KMS-11 (cell line): ENCODE data around the gene MORN1.

Experiments used
- H2AFZ ChIP-seq: fragments of 200-600 bp; sonication (generic); 2 replicates; pipeline ENCODE4 v1.6.1; 2016; ENCODE audit warnings: antibody characterized with exemption, mixed run types, low read depth
- H3K27ac ChIP-seq: fragments of 200-600 bp; sonication (generic); 2 replicates; pipeline ENCODE4 v1.6.1; 2016; ENCODE audit warnings: mild to moderate bottlenecking, mixed run types
- H3K27me3 ChIP-seq: fragments of 200-600 bp; sonication (generic); 2 replicates; pipeline ENCODE4 v1.6.1; 2017; ENCODE audit warnings: mild to moderate bottlenecking, low read depth, mixed run types, moderate library complexity; ENCODE audit not compliant: insufficient read depth
- H3K36me3 ChIP-seq: fragments of 200-600 bp; sonication (generic); 2 replicates; pipeline ENCODE4 v1.6.1; 2017; ENCODE audit warnings: mild to moderate bottlenecking, mixed run types; ENCODE audit not compliant: insufficient read depth
- H3K4me1 ChIP-seq: fragments of 200-600 bp; sonication (generic); 2 replicates; pipeline ENCODE4 v1.6.1; 2016; ENCODE audit warnings: mild to moderate bottlenecking, low read depth, mixed run types; ENCODE audit not compliant: poor library complexity, severe bottlenecking
- H3K4me2 ChIP-seq: fragments of 200-600 bp; sonication (generic); 2 replicates; pipeline ENCODE4 v1.7.0; 2016; ENCODE audit warnings: mild to moderate bottlenecking, mixed run types
- H3K4me3 ChIP-seq: fragments of 200-600 bp; sonication (generic); IDR thresholded peaks from 2 replicates; pipeline ENCODE4 v1.6.1; 2017; ENCODE audit warnings: low read depth, low read length, mixed read lengths; ENCODE audit not compliant: insufficient read depth
- H3K79me2 ChIP-seq: fragments of 200-600 bp; sonication (generic); 2 replicates; pipeline ENCODE4 v1.6.1; 2016; ENCODE audit warnings: low read depth, mixed run types; ENCODE audit not compliant: insufficient read depth
- H3K9ac ChIP-seq: fragments of 200-600 bp; sonication (generic); 2 replicates; pipeline ENCODE4 v1.6.1; 2016; ENCODE audit warnings: mild to moderate bottlenecking, mixed run types
- H4K20me1 ChIP-seq: fragments of 200-600 bp; sonication (generic); 2 replicates; pipeline ENCODE4 v1.6.1; 2016; ENCODE audit warnings: mild to moderate bottlenecking, mixed run types; ENCODE audit not compliant: insufficient read depth
- TF ChIP-seq, protein P1 (sequence below): fragments of 200-600 bp; sonication (generic); conservative IDR thresholded peaks from 2 replicates; pipeline ENCODE4 v1.6.1; 2017; ENCODE audit warnings: low read depth, mild to moderate bottlenecking, antibody characterized with exemption, low read length, moderate library complexity, mixed read lengths

The MORN1 gene

DNA sequence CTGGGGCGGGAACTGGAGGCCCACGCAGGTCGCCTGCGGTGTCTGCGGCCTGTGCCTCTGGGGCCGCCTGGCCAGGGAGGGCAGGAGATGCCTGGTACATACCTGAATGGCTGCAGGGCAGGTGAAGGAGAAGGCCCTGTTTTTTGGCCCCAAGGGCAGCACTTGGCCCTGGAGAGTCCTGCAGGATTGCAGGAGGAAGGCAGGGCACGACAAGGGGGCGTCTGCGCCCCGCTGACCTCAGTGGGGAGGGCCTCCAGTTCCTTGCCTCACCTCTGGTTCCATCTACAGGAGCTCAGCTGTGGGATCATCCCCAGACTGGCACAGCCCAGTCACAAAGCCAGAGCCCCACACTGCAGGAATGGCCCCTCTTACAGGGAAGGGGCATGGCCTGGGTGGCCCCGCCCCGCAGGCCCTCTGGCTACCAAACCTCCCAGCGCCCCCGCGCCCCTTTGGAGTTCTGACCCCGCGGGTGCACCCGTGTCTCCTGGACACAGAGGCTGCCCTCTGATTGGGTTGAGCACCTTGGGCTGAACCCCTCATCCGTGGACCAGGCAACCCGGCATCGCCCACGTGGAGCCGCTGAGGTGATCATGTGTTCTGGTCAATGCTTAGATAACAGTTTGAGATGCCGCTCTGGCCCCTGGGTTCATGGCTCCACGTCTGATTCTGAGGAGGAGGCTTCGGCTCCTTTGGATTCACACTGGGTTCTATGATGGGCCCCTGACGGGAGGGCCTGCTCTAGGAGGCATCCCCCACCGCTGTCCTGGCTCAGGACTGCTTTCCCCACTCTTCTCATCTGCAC, 22.3 kb upstream of the MORN1 start:
- no peak overlapping the region for H3K27ac ChIP-seq
- no peaks in the 10 kb centered on the region for H3K36me3 ChIP-seq
- H3K9ac ChIP-seq: peak overlapping the region; percentile 81
- H3K4me1 ChIP-seq: peaks cover 25% of the 10 kb centered on the region
- 0 out of 2 replicates have a peak, but pooled peaks cover 5% of the 10 kb centered on the region for H3K79me2 ChIP-seq
- TF ChIP-seq, protein P1, sequence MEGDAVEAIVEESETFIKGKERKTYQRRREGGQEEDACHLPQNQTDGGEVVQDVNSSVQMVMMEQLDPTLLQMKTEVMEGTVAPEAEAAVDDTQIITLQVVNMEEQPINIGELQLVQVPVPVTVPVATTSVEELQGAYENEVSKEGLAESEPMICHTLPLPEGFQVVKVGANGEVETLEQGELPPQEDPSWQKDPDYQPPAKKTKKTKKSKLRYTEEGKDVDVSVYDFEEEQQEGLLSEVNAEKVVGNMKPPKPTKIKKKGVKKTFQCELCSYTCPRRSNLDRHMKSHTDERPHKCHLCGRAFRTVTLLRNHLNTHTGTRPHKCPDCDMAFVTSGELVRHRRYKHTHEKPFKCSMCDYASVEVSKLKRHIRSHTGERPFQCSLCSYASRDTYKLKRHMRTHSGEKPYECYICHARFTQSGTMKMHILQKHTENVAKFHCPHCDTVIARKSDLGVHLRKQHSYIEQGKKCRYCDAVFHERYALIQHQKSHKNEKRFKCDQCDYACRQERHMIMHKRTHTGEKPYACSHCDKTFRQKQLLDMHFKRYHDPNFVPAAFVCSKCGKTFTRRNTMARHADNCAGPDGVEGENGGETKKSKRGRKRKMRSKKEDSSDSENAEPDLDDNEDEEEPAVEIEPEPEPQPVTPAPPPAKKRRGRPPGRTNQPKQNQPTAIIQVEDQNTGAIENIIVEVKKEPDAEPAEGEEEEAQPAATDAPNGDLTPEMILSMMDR: no peak
- no peaks in the 10 kb centered on the region for H4K20me1 ChIP-seq
- peak overlapping the region; percentile 83 for H2AFZ ChIP-seq
- H3K4me2 ChIP-seq: peak overlapping the region; percentile 89
- peaks cover 40% of the 10 kb centered on the region for H3K27me3 ChIP-seq
- peak overlapping the region; percentile 39 for H3K4me3 ChIP-seq

DNA sequence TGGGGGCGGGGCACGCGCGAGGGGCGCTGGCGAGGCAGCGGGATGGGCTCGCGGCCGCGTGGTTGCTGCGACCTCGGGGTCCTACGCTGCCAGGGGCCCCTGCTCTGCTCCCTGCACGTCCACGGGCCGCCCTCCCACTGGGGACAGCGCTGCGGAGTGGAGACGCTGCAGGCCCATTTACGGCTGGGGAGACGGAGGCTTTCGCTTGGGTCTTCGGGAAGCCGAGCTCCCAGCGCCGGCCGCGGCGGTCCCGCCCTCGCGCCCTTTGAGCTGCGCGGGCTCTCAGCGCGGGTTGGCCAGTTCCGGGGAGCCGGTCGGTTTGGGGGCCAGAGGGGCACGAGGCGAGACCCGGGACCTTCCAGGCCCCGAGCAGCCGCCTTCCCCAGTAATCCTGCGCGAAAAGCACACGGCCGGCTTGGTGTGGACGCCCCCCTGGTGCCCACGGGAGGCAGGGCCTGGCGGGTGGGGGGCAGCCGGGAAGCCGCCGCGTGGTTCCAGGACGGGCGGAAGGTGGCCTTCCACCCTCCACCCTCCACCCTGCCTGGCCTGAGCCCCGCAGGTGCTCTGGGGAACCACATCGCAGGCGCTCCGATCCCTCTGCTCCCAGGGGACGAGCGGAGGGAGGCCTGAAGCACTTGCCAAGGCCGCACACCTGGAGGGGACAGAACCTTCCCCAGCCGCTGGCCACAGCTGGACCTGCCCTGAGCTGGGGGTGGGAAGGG, 21.6 kb upstream of the MORN1 start:
- H3K27me3 ChIP-seq: peaks cover 32% of the 10 kb centered on the region
- H3K27ac ChIP-seq: peak overlapping the region; percentile 55
- TF ChIP-seq, protein P1: no peak
- H3K9ac ChIP-seq: peak overlapping the region; percentile 81
- peak overlapping the region; percentile 89 for H3K4me2 ChIP-seq
- H3K79me2 ChIP-seq: 0 out of 2 replicates have a peak, but pooled peaks cover 5% of the 10 kb centered on the region
- peak overlapping the region; percentile 83 for H2AFZ ChIP-seq
- peak overlapping the region; percentile 39 for H3K4me3 ChIP-seq
- no peaks in the 10 kb centered on the region for H3K36me3 ChIP-seq
- peaks cover 25% of the 10 kb centered on the region for H3K4me1 ChIP-seq
- H4K20me1 ChIP-seq: no peaks in the 10 kb centered on the region

DNA sequence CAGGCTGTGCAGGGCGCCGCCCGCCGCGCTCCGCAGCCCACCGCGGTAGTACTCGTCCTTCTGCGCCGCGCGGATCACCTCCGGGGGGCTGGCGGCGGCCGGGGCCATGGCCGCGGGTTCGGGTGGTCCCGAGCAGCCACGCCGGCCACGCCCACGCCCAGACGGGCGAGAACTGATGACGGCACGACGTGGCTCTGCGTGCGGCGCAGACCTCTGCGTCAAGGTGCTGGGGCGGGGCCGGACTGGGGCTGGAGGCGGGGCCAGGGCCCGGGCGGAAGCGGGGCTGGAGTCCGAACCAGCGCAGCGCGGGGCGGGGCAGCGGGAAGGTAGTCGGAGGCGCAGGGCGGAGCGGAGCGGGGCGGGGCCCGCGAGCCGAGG, 21.0 kb upstream of the MORN1 start, which contains the start of gene PEX10:
PEX10 (minus strand) TSS at position 170 of the 378 bp plus-strand sequence; CDS start at position 108, 62 bp downstream.
- Histone ChIP-seq H3K27me3 (peaks cover 27% of the 10 kb centered on the region), H3K36me3 (no peaks in the 10 kb centered on the region), H3K79me2 (0 out of 2 replicates have a peak, but pooled peaks cover 5% of the 10 kb centered on the region), H3K4me1 (peaks cover 25% of the 10 kb centered on the region), H3K27ac (peak within 1 kb of the TSS; percentile 55), H3K9ac (peak within 1 kb of the TSS; percentile 81), H4K20me1 (no peaks in the 10 kb centered on the region), H3K4me2 (peak within 1 kb of the TSS; percentile 92), H3K4me3 (peak within 1 kb of the TSS; percentile 39), H2AFZ (peak within 1 kb of the TSS; percentile 83)
- TF ChIP-seq, protein P1: no peak

DNA sequence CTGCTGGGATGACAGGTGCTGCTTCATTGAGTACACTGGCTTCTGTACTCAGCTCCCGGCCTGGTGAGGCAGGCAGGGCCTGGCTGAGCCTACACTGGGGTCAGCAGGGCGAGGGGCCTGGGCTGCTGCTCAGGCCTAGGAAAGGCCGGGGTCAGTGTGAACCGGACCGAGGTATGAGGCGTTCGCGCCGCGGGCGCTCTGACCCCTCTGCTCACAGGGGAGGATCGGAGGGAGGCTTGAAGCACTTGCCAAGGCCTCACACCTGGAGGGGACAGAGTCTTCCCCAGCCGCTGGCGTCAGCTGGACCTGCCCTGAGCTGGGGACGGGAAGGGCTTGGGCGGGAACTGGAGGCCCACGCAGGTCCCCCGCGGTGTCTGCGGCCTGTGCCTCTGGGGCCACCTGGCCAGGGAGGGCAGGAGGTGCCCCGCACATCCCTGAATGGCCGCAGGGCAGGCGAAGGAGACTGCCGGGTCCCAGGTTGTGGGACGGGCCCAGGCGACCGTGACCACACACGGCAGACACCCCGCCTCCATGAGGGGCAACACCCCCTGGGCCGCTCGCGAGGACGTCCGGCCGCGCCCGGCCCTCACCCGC, 20.5 kb upstream of the MORN1 start:
- Histone ChIP-seq H3K4me3 (no peak overlapping the region), H3K4me2 (peak overlapping the region; percentile 92), H4K20me1 (no peaks in the 10 kb centered on the region), H3K4me1 (peaks cover 25% of the 10 kb centered on the region), H3K9ac (peak overlapping the region; percentile 81), H3K79me2 (0 out of 2 replicates have a peak, but pooled peaks cover 5% of the 10 kb centered on the region), H3K36me3 (no peaks in the 10 kb centered on the region), H3K27me3 (peaks cover 22% of the 10 kb centered on the region), H2AFZ (peak overlapping the region; percentile 71), H3K27ac (peak overlapping the region; percentile 42)
- TF ChIP-seq, protein P1: no peak
